Kidney epithelial cell (primary cell): ENCODE results near the gene CLDN3. TPM values are rescaled to one million over a fixed set of nuclear protein-coding genes. Genes with fewer than 3 reads are reported as not detected.

Experiments used
- DNase-seq: peaks from one replicate; pipeline ENCODE4 v3.0.0-alpha.2; 2010; ENCODE audit warnings: low read depth
- H3K27me3 ChIP-seq: 2 replicates; pipeline ENCODE4 v1.6.0; 2011; ENCODE audit warnings: low read length; ENCODE audit not compliant: control insufficient read depth, insufficient read depth
- H3K36me3 ChIP-seq: 2 replicates; pipeline ENCODE4 v1.5.1; 2011; ENCODE audit warnings: low read length; ENCODE audit not compliant: control insufficient read depth, insufficient read depth
- H3K4me3 ChIP-seq: 2 replicates; pipeline ENCODE4 v1.5.1; 2011; ENCODE audit warnings: low read depth, mild to moderate bottlenecking, control low read depth, low read length
- total RNA-seq: library from RNA; depleted of rRNA; stranded (reverse); fragments of >200 nt; gene quantifications from 2 replicates; pipeline ENCODE4 v1.2.3, GENCODE V29; 2015
- TF ChIP-seq, protein P1 (sequence below): IDR thresholded peaks from 2 replicates; pipeline ENCODE4 v1.5.1; 2011; ENCODE audit warnings: mild to moderate bottlenecking, moderate library complexity, low read length, control low read depth, inconsistent platforms; ENCODE audit not compliant: insufficient read depth, poor library complexity, severe bottlenecking

Gene CLDN3
- total RNA-seq, 1 donor from 2014 or later: 100 TPM

DNA sequence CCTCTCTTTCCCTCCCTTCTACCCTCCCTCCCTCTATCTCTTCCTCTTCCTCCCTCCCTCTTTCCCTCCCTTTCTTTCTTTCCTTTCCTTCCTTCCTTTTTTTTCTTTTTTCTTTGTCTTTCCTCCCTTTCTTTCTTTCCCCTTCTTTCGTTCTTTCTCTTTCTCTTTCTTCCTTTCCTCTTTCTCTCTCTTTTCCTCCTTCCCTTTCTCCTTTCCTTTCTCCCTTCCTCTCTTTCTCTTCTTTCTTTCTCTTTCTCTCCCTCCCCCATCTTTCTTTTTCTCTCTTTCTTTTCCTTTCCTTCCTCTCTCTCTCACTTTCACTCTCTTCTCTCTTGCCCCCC, 7.4 kb downstream of the CLDN3 start:
- TF ChIP-seq, protein P1, sequence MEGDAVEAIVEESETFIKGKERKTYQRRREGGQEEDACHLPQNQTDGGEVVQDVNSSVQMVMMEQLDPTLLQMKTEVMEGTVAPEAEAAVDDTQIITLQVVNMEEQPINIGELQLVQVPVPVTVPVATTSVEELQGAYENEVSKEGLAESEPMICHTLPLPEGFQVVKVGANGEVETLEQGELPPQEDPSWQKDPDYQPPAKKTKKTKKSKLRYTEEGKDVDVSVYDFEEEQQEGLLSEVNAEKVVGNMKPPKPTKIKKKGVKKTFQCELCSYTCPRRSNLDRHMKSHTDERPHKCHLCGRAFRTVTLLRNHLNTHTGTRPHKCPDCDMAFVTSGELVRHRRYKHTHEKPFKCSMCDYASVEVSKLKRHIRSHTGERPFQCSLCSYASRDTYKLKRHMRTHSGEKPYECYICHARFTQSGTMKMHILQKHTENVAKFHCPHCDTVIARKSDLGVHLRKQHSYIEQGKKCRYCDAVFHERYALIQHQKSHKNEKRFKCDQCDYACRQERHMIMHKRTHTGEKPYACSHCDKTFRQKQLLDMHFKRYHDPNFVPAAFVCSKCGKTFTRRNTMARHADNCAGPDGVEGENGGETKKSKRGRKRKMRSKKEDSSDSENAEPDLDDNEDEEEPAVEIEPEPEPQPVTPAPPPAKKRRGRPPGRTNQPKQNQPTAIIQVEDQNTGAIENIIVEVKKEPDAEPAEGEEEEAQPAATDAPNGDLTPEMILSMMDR: no peak
- DNase-seq: no peak
- H3K36me3 ChIP-seq: no peaks in the 10 kb centered on the region
- H3K27me3 ChIP-seq: peaks cover 2% of the 10 kb centered on the region
- no peak overlapping the region for H3K4me3 ChIP-seq

DNA sequence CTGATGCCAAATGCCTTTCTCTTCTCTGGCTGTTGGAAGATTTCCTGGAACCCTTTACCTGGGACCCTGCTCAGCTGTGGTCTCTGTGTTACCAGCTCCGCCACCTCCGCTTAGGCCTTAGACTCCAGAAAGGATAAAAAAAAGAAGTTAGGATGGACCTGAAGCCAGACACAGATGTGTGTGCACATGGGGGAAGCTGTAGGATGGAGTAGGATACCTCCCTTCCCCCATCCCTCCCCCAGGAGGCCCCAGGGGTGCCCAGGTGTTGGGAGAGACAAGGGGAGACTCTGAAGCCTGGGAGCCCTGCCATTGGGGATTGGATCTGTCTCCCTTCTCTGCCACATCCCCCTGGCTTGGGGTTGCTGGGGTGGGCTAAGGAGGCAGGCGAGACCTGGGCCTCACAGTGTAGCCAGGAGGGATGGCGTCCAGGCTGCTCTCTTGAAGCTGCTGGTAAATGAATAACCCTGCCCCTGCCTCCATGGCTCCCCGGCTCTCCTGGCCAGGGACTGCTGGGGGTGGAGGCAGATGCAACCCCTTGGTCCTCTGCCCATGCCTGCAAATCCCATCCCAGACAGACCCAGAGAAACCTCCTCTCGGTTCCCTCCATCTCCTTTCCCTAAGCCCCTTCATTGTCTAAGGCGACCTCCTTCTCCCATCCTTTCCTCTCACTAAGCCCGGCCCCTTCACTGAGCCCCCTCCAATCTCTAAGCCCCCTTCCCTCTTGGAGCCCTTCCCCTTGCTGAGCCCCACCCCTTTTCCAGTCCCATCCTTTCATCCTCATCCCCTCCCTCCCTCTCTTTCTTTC, 8.0 kb downstream of the CLDN3 start:
- Histone ChIP-seq H3K36me3 (no peaks in the 10 kb centered on the region), H3K4me3 (no peak overlapping the region), H3K27me3 (peaks cover 2% of the 10 kb centered on the region)
- TF ChIP-seq, protein P1: no peak
- DNase-seq: no peak

DNA sequence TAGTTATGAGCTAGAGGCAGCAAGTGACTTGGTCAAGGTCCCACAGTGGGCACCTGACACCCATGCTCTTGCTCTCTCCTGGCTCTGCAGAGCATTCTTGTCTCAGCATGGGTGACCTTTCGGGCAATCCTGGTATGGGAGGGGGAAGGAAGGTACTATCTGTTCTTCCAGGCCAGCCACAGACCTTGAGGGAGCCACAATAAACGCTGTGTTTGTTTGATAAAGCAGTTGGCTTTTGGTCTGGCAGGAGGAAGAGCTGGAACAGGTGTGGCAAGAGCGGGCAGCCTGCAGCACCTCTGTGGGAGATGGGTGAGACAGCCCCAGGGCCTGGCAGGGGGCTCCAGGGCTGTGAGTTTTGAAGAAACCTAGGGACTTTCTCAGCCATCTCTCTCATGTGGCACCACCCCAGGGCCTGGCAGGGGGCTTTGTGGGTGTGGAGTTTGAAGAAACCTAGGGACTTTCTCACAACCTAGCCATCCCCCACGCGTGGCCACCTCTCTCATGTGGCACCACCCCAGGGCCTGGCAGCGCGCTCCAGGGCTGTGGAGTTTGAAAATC, 11.4 kb downstream of the CLDN3 start:
- Histone ChIP-seq H3K4me3 (no peak overlapping the region), H3K36me3 (no peaks in the 10 kb centered on the region), H3K27me3 (peaks cover 2% of the 10 kb centered on the region)
- no peak for DNase-seq
- TF ChIP-seq, protein P1: no peak

DNA sequence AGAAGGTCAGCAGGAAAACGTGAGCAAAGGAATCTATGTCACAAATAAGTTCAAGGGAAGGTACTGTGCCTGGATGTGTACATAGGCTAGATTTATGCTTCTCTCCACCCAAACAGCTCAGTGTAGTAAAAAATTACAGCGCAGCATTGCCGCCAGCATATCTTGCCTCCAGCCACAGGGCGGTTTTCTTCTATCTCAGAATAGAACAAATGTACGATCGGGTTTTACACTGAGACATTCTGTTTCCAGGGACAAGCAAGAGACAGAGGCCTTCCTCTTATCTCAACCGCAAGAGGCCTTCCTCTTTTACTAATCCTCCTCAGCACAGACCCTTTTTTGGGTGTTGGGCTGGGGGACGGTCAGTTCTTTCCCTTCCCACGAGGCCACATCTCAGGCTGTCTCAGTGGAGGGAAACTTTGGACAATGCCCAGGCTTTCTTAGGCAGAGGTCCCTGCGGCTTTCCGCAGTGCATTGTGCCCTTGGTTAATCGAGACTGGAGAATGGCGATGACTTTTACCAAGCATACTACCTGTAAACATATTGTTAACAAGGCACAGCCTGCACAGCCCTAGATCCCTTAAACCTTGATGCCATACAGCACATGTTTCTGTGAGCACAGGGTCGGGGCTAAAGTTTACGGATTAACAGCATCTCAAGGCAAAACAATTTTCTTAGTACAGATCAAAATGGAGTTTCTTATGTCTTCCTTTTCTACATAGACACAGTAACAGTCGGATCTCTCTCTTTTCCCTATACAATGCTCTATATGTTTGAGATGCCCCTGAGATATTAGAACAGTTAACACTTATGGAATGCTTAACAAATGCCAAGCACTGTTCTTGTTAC, 19.9 kb downstream of the CLDN3 start:
- Histone ChIP-seq H3K36me3 (no peaks in the 10 kb centered on the region), H3K4me3 (no peak overlapping the region), H3K27me3 (no peaks in the 10 kb centered on the region)
- TF ChIP-seq, protein P1: no peak
- DNase-seq: no peak

DNA sequence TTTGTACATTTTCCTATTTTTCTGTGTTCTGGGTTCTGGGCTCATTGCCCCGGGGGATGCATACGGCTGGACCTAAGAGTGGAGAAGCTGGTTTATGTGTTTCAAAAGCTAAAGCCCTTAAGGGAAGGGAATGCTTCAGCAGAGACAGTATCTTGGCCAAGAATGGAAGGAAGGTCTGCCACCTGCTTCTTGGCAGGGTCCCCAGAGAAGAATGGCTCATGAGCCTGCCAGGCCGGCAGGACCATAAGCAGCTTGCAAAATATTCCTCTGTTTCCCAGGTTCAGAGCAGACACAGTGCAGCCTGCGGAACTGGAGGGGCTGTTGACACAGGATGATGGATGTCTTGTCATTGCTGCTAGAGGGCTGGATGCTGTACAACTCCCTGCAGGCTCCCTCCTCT, 23.7 kb downstream of the CLDN3 start:
- no peaks in the 10 kb centered on the region for H3K36me3 ChIP-seq
- no peaks in the 10 kb centered on the region for H3K27me3 ChIP-seq
- no peak for DNase-seq
- no peak overlapping the region for H3K4me3 ChIP-seq
- TF ChIP-seq, protein P1: no peak
